CD4-positive, alpha-beta T cell treated with Interleukin-12 subunit alpha and Interleukin-12 subunit beta, for 1 hour (primary cell): ENCODE data around the gene AGPAT4.
A peak's percentile ranks its signal among the peaks of the same experiment; 100 is the strongest.

Source experiments
- DNase-seq: peaks from one replicate; pipeline ENCODE4 v3.0.0-alpha.2; 2020

The AGPAT4 gene

DNA sequence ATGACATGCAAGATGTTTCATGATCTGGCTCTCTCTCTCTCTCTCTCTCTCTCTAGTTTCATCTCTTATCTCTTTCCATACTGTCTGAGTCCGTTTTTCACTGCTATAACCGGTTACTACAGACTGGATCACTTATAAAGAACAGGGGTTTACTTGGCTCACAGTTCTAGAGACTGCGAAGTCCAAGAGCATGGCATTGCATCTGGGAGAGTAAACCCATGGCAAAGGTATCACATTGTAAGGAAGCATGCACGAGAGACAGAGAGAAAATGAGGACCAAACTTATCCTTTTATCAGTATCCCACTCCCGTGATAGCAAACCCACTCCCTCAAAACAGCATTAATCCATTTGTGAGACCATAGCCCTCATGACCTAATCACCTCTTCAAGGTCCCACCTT lies 7.2 kb upstream of the AGPAT4 start:
- DNase-seq: no peak

DNA sequence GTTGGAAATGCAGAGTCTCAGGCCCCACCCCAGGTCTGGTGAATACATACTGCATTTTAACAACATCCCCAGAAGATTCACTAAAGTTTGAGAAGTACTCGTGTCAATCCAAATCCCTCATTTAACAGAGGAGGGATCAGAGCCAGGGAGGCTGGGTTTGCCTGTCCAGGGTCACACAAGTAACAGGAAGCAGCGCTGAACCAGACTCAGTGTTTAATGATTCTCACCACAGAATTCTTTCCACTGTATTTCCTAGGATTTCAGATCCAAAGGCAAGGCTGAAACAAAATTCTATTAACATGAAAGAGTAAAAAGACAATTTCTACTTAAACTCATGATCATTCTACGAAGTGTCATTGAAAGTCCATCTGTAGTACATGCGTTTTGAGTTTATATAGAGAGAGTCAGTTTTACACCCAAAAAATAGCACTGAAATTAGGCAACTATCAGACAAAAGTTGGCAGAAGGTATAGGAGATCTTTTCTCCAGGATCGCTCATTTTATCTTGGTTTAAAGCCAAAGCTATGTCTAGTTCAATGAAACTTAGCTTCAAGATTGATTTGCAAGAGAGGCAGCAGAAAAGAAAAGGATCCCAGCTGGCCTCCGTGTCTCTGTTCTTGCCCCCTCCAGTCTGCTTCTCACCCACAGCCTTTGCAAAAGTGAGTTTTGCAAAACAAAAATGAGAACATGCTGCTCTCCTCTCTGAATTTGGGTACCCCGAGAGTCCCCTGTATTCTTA lies 6.0 kb upstream of the AGPAT4 start:
- DNase-seq: no peak

DNA sequence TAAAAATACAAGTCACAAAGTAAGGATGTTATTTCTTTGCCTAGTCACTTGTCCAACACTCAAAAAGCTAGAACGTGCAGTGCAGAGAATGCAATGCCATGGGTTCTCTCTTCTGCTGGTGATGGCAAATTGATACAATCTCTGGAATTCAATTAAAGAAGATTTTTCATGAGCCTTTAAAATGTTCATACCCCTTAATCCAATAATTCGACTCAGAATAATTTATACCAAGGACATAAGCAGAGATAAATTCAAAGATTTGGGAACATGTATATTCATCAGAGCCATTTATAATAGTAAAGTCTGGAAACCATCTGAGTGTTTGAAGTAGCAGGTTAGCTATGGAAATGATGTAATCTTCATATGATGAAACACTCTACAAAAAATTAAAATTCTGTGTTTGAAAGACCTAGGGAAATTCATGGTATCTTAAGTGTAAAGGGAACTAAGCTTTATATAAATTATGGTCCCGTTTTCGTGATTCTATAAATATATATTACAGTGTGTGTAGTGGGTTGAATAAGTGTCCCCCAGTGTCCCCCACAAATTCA lies 2.8 kb upstream of the AGPAT4 start:
- DNase-seq: no peak

DNA sequence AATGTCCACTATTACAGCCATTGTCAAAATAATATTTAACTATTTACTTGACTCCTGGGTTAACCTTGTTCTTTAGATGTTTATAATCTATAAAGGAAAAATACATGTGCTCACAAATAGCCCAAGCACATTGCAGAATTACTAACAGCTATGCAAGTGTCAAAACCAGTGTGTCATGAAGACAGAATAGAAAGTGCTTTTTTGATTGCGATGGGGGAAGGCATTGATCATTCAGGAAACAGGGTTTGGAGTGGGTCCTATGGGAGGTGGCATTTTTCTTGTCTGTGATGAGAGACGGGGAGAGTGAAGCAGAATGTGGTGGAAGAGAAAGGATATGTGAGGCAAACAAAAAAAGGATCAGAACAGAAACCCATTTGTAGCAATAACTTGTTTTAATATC lies 1.0 kb upstream of the AGPAT4 start:
- DNase-seq: no peak

DNA sequence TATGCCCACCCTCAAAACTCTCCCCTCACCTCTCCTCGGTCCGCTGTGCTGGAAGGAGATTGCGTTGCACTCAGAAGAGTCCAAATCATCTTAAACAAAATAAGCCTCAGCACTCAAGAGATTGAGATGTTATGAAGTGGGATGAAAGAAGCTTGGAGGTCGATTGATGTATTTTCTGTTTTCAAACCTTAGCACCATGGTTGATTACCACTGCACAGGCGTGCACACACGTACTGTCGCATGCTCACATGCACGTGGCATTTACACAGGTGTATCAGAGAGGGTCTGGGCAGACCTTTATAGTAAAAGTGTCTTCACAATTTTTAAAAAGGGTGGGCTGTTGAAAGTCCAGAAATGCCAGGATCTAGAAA lies 612 bp upstream of the AGPAT4 start:
- DNase-seq: no peak

DNA sequence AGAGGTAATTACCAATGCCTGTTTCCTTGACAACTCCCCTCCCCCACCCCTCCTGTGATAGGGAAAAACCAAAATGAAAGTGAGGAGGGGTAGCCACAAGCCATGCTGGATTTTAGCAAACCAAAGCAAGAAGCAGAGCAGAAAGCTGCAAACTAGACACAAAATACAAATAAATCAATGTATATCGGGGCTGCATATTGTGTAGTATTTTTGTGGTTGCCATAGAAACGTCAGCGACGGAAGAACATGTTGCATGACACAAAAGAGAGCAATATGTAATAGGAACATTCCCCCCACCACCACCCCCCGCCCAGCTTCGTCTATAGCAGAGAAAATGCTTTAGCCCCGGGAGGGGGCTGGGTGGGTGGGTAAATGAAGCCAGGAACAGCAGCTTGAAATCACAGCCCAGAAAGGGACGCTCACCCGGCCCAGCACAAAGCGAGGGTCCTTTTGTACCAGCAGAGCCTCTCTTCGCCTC lies 548 bp downstream of the AGPAT4 start:
- DNase-seq: peak; percentile 75

DNA sequence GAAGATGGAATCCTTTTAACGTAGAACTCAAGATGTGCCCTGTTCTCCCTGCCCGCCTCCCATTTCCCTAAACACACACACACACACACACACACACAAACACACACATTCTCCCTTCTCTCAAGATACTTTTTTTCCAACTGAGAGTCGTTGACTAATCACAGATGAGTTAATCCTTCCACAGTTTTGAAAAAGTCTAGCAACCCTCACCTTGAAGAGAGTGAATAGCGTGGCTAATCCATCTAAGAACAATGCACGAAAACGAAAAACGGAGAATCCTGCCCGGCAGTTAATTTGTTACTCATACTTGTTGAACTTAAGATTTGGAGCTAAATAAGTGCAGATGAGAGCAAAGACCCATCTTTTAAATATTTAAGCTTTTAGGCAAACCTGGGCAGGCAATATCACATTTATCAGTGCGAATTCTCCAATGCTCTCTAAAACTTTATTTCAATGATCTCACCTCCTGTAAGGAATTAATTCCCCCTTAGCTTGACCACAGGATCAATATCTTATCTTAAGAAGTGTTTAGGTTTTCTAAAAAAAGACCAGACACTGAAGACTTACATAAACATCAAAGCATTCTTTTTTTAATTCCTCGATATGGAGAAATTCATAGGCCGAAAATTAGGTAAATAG lies 1.1 kb downstream of the AGPAT4 start:
- DNase-seq: no peak

DNA sequence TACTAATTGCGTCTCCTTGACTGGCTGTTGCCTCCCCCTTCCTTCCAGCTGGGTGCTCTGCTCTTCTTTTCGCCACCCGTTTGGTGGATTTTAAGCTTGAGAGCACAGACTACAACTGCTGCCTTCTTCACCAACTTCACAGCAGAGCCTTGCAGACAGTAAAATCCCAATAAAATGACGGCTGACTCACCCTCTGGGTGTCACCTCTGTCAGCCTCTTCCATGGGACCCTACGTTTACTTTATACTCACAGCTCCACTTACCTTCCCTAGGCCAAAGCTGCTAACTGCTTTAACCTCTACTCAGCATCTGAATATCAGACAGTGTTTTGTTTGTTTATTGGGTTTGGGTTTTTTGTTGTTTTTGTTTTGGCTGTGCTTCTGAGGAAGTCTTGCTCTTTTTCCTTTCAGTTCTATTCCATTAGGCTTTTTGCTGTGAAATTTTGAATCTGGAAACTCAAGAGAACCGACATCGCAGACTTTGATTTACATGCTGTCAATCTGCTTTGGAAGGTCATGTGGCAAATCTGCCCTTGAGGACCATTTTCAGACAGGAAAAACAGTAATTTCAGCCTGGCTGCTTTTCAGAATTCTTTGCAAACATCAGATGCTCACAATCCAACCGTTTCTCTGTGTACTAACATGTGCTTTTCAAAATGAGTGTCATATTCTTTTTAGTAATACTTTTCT lies 2.4 kb downstream of the AGPAT4 start:
- no peak for DNase-seq

DNA sequence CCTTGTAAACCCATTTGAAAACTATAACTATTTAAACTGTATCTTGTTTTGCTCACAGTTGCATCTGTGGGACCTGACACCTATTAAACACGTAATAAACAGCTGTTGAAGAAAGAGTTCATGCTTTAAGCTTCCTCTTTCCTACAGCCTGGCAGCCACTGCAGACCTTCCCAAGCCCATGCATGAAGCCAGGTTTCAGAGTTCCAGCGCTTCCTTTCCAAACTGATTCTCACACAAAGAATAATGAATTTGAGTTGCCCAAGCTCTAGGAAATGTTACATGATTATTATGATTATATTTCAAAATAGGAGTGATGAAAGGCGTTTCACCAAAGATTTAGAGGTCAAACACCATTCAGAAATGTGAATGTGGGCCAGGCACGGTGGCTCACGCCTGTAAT lies 3.7 kb downstream of the AGPAT4 start:
- DNase-seq: no peak

DNA sequence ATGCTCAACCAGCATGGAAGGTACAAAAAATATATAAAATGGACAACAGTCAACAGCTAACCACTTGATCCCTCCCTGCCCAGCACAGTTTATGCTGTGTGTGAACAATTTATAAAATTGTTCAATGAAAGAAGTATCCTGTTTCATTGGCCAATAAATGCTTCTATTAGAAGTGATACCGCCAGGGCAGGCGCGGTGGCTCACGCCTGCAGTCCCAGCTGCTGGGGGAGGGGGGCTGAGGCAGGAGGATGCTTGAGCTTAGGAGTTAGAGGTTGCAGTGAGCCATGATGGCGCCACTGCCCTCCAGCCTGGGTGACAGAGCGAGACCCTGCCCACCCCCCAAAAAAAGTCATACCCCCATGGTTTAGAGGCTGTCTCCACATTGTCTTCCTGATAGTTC lies 4.6 kb downstream of the AGPAT4 start:
- DNase-seq: no peak

DNA sequence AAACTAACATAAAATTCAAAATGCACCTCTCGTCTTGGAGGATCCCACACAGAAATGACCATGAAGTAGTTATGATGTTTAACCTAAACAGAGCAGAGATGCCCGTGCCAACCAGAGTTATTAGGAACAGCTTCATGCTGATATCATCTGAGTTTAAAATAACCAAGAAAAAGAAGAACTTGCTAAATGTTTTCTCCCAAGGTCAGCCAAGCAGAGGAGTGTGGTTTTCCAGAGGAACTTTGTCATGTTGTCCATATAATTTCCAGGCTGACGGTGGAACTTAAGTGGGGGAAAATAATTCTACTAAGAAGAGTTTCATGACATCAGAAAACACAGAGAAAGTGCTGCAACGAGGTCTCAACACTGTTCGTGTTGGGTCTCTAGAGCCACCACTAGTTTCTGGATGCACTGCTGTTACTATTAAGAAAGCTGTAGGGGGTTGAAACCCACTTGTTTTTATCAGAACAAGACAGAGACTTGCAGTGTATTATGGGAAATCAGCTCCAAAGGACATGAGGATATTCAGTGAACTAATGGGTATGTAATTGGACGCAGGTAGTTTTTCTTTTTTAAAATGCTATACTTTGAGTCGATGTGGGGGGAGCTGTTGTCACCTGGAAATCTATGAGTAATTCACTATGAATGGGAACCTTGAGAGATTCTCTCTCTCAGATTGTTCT lies 5.2 kb downstream of the AGPAT4 start:
- DNase-seq: no peak

DNA sequence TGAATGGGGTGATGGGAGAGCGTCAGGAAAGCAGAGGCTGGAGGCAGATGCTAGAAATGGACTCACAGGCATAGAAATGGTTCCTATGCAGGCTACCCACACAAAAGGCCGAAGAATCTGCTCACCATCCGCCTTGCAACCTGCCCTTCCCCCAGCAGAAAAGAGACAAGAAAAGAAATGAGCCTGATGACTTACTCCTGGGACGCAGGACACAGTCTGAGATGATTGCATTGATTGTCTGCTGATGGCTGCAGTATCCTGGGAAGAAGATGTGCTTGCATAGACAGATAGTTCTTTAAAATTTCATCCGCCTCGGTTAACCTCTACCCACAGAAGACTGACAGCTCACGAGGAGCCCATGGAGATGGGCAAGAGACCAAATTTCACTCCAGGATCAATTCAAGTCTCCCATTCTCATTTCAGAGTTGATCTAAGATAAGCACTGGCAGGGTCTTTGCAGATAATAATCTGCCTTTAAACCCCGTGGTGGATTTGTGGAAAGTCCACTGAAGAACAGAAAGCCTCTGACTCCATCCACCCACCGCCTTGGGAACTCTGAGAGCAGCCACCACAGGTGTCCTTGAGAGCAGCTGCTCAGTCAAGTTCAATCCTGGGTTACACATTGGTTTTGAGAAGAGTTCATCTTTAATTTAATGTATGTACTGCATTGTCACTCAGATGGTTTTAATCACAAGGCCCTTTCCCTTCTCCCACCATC lies 7.2 kb downstream of the AGPAT4 start:
- no peak for DNase-seq

DNA sequence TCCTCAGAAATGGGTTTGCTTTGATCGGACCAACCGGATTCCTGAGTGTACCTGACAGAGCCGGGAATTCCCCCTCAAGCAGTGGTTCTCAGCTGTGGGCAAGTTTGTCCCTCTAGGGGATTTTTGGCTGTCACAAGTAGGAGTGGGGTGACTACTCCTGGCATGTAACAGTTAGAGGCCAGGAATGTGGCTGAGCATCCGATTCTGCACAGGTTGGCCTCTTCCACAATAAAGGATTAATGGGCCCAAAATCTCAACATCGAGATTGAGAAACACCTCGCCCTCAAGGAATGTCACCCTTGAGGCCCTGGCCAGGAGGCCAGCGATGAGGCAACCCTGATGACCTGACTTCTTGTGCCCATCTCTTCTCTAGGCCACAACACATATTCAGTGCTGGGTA lies 7.9 kb downstream of the AGPAT4 start:
- no peak for DNase-seq

DNA sequence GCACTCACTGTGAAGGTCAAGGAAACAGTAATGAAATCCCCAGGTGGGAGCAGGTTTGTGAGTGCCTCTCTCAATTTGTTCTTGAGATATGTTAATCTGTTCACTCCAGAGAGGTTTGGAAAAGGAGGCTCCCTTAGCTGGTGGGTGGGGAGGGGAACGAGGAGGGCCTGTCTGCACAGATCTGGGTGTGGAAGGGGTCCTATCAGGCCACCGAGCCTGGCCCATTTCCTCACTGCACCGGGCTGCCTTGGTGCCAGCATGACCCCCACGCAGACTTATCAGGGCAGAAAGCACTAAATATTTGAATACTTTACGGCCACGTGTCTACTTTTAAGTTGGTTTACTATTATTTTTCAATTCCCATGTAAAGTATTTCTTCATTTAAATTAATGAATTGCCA lies 8.3 kb downstream of the AGPAT4 start:
- no peak for DNase-seq

DNA sequence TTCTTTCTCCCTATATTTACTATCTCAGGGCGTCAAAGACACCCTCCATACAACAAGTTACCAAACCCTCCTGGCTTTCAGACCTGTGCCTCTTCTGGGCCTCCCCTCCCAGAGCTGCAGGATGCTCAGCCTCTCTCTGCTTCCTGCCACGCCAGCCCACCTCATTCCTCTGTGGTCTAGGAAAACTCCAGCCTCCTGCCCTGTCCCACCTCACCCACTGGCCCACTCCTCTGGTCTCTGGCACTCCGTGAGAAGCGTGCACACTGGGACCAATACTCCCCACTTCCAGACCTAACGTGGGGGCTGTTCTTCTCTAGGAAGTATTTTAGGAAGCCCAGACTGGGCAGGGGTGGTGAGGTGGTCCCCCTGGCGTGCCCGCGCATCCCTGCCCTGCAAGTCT lies 9.7 kb downstream of the AGPAT4 start:
- no peak for DNase-seq

DNA sequence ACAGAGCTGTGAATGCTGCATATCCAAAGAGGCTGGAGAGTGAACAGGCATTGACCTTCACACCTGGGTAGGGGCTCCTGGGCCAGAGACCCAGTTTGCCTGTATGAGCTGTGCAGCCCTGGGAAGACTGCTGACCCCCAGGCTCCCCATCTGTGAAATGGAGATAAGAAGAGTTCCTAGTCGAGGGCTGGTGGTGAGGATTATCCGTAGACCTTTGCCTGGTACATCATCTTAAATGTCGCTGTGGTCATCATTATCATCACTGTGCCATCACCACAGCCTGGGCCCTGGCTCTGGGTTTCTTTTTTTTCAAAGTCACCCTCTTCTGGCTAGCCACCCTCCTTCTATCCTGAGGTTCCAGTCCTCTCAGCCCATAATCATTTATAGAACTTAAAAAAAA lies 12.0 kb downstream of the AGPAT4 start:
- no peak for DNase-seq

DNA sequence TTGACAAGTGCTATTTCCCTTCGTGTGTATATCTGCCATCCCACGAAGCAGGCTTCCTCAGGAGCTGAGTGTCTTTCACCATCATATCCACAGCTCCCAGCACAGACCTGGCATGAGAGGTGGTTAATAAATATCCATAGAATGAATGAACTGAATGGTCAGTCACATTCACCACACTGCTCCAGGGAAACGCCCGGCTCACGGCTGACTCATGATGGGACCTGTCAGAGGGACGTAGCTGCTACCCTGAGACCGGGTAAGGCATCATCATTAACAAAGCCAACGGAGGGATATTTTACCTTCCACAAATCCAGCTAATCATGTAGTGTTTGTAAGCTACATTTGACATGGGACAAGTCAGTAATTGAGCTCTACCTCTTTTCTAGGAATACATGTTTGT lies 12.5 kb downstream of the AGPAT4 start:
- DNase-seq: no peak

DNA sequence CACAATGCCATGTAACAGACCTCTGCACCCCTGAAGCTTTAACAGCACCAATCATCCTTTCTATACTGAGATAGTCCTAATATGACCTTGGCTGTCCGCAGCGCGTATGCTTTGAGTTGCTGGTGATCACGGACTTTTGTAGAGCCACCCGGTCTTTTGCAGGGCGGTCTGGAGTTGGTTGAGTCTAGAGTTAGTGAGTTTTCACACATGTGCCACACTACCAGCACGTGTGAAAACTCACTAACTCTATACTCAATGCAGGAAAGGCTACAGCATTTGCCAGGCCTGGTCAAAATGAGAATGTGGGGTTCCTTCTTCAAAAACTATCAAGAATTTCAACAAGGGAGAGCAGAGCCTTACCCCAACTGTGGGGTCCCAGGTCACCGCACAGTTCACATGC lies 14.6 kb downstream of the AGPAT4 start:
- no peak for DNase-seq

DNA sequence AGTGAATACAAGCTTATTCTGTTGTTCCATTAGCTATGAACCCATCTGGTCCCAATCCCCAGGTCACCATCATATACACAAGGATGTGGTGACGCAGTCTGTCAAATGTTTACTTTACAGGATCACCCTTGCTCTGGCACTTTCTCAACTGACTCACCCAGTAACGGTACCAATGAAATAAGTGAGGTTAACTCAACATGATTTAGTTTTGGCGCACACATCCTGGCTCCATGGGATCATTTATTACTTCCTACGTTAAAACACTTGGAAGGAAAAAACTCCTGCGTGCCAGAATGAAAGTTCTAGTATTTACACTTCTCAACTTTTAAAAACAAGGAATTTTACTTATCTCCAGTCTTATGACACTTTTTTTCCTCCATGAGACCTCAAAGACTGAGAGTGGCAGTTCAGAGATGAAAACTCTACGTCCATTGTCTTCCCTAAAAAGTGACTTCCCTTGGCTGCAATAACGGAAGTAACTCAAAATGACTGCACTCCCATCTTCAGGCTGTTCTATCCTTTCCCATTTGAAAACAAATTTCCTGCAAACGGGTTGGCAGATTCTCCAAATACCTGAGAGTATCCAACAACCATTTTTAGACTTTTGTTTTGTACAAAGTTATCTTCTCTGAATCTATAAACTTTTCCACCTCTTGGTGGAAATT lies 15.9 kb downstream of the AGPAT4 start:
- no peak for DNase-seq

DNA sequence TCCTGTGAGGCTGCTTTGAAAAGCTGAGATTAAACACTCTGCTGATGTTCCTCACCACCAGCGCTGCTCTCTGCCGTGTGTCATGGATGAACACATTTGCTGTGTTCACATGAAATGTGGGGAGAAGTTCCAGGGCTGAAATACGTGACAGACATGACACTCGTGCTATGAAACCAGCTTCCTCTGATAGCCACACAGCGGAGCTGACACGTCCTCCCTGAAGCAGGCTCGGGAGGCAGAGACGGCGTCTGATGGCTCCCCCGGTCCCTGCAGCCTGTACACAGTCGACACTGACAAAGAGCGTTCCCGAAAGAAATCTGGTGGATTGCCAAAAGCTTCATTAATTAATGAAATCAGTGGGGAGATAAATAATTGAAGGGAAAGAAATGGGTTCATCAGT lies 17.5 kb downstream of the AGPAT4 start:
- DNase-seq: no peak

DNA sequence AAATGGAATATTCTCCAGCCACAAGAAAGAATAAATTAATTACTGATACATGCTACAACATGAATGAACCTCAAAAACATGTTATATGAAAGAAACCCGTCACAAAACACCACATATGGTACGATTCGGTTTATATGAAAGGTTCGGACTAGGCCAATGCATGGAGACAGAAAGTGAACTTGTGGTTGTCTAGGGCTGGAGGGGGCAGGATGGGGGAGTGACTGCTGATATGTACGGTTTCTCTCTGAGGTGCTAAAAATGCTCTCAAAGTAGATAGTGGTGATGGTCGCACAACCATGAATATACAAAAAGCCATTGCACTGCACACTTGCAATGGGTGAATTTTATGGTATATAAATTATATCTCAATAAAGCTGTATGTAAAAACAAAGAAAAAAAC lies 18.3 kb downstream of the AGPAT4 start:
- DNase-seq: no peak
